HEK293 (cell line): ENCODE data around the gene DNAJC13.

ENCODE experiments used
- CTCF ChIP-seq: fragments of 450-650 bp; formaldehyde crosslinking; IDR thresholded peaks from 2 replicates; pipeline ENCODE4 v1.5.1; 2016; ENCODE audit warnings: missing biosample characterization, missing genetic modification characterization
- ELK4 ChIP-seq: IDR thresholded peaks from 2 replicates; pipeline ENCODE4 v1.6.1; 2011; ENCODE audit warnings: mild to moderate bottlenecking, low read depth, low read length, borderline replicate concordance
- ZBTB7A ChIP-seq: fragments of 450-650 bp; formaldehyde crosslinking; IDR thresholded peaks from 2 replicates; pipeline ENCODE4 v1.5.1; 2016; ENCODE audit warnings: low read depth, missing biosample characterization, missing genetic modification characterization
- ZNF335 ChIP-seq: fragments of 450-650 bp; formaldehyde crosslinking; conservative IDR thresholded peaks from 2 replicates; pipeline ENCODE4 v1.5.1; 2016; ENCODE audit warnings: missing biosample characterization, missing genetic modification characterization
- ZNF560 ChIP-seq: fragments of 450-650 bp; formaldehyde crosslinking; IDR thresholded peaks from 2 replicates; pipeline ENCODE4 v1.5.1; 2017; ENCODE audit warnings: missing biosample characterization, missing genetic modification characterization, borderline replicate concordance

- TF ChIP-seq ZNF560 (tag by site-specific recombination) = no peak
- no peak for TF ChIP-seq CTCF
- TF ChIP-seq ELK4 = no peak
- TF ChIP-seq ZBTB7A (tag by site-specific recombination) = no peak
- no peak for TF ChIP-seq ZNF335 (tag by site-specific recombination)
Observed at GRCh38 chr3:132435224-132435910, 18.1 kb downstream of the DNAJC13 start.
